IPS-20b (cell line): Measurements from ENCODE around the gene ARAF.

Experiments
- H3K27ac ChIP-seq: one replicate; pipeline ENCODE4 v1.5.1; 2013; ENCODE audit warnings: low read length
- H3K27me3 ChIP-seq: 2 replicates; pipeline ENCODE4 v1.6.1; 2013; ENCODE audit warnings: mild to moderate bottlenecking, low read length, inconsistent platforms; ENCODE audit not compliant: insufficient read depth
- H3K36me3 ChIP-seq: 2 replicates; pipeline ENCODE4 v1.6.1; 2013; ENCODE audit warnings: low read depth, mild to moderate bottlenecking, inconsistent platforms, low read length, moderate library complexity; ENCODE audit not compliant: insufficient read depth
- H3K4me1 ChIP-seq: 2 replicates; pipeline ENCODE4 v1.6.1; 2013; ENCODE audit warnings: mild to moderate bottlenecking, control low read depth, inconsistent platforms, low read length, moderate library complexity; ENCODE audit not compliant: insufficient read depth
- H3K4me3 ChIP-seq: 2 replicates; pipeline ENCODE4 v1.5.1; 2013; ENCODE audit warnings: mild to moderate bottlenecking, low read length, inconsistent platforms
- H3K9ac ChIP-seq: 2 replicates; pipeline ENCODE4 v1.6.1; 2013; ENCODE audit warnings: low read depth, mild to moderate bottlenecking, inconsistent platforms, low read length, moderate library complexity
- H3K9me3 ChIP-seq: 2 replicates; pipeline ENCODE4 v1.6.1; 2013; ENCODE audit warnings: mild to moderate bottlenecking, low read depth, low read length, inconsistent platforms; ENCODE audit not compliant: insufficient read depth

ARAF gene

DNA sequence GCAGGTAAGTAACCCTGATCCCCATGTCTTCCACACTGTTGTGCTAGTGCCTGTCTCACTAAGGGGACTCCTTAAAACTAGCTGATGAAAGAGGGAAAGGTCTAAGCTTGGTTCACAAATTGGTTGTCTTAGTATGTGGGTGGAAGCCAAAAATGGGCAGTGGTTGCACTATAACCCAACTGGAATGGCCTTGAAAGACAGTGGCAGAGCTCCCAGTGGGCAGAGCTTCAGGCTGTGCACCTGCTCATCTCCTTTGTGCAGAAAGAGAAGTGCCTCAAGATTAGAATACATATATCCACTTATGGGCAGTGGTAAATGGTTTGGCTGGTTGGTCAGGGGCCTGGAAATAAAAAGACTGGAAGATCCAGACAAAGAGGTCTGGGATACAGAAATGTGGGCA lies 51.4 kb downstream of the ARAF start:
- no peaks in the 10 kb centered on the region for H3K27me3 ChIP-seq
- H3K4me3 ChIP-seq, result no peak overlapping the region
- H3K9me3 ChIP-seq, result no peaks in the 10 kb centered on the region
- H3K4me1 ChIP-seq, result peaks cover 3% of the 10 kb centered on the region; the same call in 1 of the 2 replicates
- no peak overlapping the region for H3K27ac ChIP-seq
- no peaks in the 10 kb centered on the region for H3K36me3 ChIP-seq
- H3K9ac ChIP-seq, result no peak overlapping the region

DNA sequence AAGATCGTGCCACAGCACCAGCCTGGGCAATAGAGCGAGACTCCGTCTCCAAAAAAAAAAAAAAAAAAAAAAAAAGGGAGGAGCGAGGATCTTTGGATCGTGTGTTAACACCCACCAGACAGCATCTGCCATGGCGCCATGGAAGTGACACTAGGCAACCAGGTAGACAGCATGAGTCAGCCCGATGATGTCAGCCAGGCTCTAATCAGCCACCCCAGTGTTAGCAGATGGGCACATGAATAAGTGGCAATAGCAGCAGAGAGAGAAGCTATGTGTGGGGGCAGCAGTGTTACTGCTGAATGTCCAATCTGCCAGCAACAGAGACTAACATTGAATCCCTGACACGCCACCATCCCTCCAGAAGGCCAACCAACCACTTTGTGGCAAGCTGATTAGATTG lies 52.1 kb downstream of the ARAF start:
- Histone ChIP-seq H3K4me3 (no peak overlapping the region), H3K4me1 (peaks cover 3% of the 10 kb centered on the region; the same call in 1 of the 2 replicates), H3K27me3 (peaks cover 3% of the 10 kb centered on the region; the same call in 1 of the 2 replicates), H3K9me3 (no peaks in the 10 kb centered on the region), H3K27ac (no peak overlapping the region), H3K36me3 (no peaks in the 10 kb centered on the region), H3K9ac (no peak overlapping the region)

DNA sequence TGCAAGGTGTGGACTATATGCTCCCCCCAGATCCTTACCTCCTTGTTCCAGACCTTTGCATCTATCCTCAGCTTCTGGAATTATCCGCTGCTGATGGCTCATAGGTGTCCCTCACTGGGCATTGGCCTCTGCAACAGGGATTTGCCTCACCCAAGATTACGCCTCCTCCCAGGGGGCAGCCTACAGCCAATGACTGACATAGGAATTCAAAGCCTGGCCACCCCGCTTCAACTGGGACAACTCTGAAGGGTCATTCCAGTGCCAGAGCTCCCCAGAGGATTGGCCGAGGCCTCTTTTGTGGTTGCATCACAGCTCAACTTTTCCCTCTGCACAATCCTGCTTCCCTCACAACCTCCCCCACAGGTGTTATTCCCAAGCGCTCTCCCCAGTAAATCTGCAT lies 53.6 kb downstream of the ARAF start:
- H3K36me3 ChIP-seq, result no peaks in the 10 kb centered on the region
- no peak overlapping the region for H3K9ac ChIP-seq
- peaks cover 11% of the 10 kb centered on the region for H3K27me3 ChIP-seq
- H3K9me3 ChIP-seq, result no peaks in the 10 kb centered on the region
- no peak overlapping the region for H3K4me3 ChIP-seq
- H3K4me1 ChIP-seq, result no peaks in the 10 kb centered on the region
- H3K27ac ChIP-seq, result no peak overlapping the region

DNA sequence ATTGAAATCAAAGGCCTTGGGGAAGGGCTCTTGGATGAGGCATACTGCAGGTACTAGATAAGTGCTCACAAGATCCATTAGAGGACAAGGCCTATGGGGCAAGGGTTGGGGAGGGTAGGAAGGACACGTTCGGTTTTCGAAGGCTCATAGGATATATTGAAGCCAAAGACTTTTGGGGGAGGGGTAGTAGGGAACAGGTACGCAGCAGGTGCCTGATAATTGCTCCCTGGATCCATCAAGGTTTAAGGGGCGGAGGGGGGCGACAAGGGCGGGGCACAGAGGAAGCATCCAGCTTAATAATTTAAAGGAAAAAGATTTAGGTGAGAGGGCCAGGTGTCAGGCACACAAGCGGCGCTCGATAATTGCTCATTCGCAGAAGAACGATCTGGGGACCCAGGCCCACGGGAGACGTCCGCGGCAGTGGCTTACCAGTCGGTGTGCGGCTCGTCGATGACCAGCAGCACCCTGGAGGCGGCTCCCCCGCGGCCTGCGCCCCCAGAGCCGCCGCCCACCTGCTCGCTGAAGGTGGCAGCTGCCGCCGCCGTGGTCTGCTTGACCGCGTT lies 58.0 kb downstream of the ARAF start:
- Histone ChIP-seq H3K27ac (no peak overlapping the region), H3K36me3 (no peaks in the 10 kb centered on the region), H3K4me3 (peak overlapping the region; percentile 57; the same call in 1 of the 2 replicates), H3K9ac (no peak overlapping the region), H3K27me3 (peaks cover 20% of the 10 kb centered on the region), H3K4me1 (no peaks in the 10 kb centered on the region), H3K9me3 (no peaks in the 10 kb centered on the region)

DNA sequence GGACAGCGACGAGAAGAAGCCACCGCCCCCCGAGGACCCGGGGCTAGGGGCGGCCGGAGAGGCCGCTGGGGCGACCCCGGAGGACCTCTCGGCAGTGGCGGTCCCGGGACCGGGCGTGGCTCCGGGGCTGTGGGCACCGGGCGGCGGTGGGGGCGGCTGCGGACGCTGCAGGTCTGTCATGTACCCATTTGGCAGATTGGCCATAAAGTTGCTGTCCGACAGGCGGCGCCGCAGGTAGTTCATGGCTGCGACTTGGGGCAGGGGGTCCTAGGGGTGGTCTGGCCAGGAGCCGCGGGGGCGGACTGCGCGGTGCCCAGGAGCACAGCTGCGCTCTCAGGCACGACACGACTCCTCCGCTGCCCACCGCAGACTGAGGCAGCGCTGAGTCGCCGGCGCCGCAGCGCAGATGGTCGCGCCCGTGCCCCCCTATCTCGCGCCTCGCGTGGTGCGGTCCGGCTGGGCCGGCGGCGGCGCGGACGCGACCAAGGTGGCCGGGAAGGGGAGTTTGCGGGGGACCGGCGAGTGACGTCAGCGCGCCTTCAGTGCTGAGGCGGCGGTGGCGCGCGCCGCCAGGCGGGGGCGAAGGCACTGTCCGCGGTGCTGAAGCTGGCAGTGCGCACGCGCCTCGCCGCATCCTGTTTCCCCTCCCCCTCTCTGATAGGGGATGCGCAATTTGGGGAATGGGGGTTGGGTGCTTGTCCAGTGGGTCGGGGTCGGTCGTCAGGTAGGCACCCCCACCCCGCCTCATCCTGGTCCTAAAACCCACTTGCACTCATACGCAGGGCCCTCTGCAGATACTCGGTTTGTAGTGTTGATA lies 58.7 kb downstream of the ARAF start, which contains the start of gene SYN1:
Gene SYN1 (minus strand): TSS at position 372 of the 817 bp plus-strand sequence. CDS start 129 bp downstream, at position 243.
- Histone ChIP-seq H3K4me3 (peak within 1 kb of the TSS; percentile 58; the same call in 1 of the 2 replicates), H3K27me3 (peaks cover 20% of the 10 kb centered on the region), H3K9ac (peak within 1 kb of the TSS; percentile 67; the same call in 1 of the 2 replicates), H3K4me1 (no peaks in the 10 kb centered on the region), H3K9me3 (no peaks in the 10 kb centered on the region), H3K27ac (no peak within 1 kb of the TSS), H3K36me3 (no peaks in the 10 kb centered on the region)

DNA sequence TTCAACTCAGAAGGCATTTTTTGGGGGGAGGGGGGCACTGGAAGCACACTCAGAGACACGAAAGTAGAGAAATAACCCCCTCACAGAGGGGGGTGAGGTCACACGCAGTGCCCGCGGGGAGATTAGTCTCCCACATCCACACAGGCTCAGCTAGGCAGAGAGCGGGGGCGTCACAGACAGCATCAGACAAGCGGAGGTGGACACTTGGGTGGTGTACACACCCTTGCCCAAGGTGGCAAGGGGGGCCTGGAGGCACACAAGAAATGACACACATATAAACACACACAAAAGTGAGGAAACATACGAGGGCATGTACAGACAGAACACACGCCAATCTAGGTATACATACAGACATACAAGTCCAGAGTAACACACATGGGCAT lies 59.3 kb downstream of the ARAF start:
- peak overlapping the region; percentile 58; the same call in 1 of the 2 replicates for H3K4me3 ChIP-seq
- peak overlapping the region; percentile 67; the same call in 1 of the 2 replicates for H3K9ac ChIP-seq

More for the DNA sequence above, 59.3 kb downstream of the ARAF start:
- Histone ChIP-seq H3K27ac (no peak overlapping the region), H3K4me1 (no peaks in the 10 kb centered on the region), H3K27me3 (peaks cover 20% of the 10 kb centered on the region), H3K9me3 (no peaks in the 10 kb centered on the region), H3K36me3 (no peaks in the 10 kb centered on the region)
